ENCODE measurements around the gene VPS41. TPM values are rescaled to one million over a fixed set of nuclear protein-coding genes. Genes with fewer than 3 reads are reported as not detected.

Gene VPS41
- polyA plus RNA-seq, 1 experiment: 15.7 TPM

DNA sequence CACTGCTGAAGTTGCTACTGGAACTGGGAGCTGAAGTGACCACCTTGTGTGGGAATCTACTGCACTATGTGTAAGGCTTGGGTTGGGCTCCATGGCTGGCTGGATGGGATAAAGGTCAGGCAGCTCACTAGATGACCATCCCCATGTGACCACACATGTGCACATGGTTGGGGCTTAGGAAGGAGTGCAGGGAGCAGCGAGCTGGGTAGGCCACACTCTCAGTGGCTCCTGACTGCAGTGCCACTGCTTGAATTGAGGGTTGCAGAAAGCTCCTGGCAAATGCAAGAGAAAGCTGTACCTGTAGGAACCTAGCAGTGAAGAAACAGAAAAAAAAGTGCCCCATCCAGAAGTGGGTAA is 230.3 kb downstream of the VPS41 start:
- Histone ChIP-seq H3K27me3 (ENCODE audit: control insufficient read depth, insufficient read depth, low read length) (peaks cover 2% of the 10 kb centered on the region; the same call in 1 of the 2 replicates), H3K4me3 (ENCODE audit: low read depth, low read length) (no peak overlapping the region), H3K36me3 (ENCODE audit: control insufficient read depth, insufficient read depth, low read length) (no peaks in the 10 kb centered on the region)
- ChIA-PET POLR2A (no interaction called here), CTCF (interaction anchor here (0.6 kb wide), 1 partner anchor 257 kb away, joined by 3 read pairs; no protein-coding TSS in a partner anchor)
- DNase-seq (ENCODE audit: low read depth): no peak
- TF ChIP-seq, protein P1, sequence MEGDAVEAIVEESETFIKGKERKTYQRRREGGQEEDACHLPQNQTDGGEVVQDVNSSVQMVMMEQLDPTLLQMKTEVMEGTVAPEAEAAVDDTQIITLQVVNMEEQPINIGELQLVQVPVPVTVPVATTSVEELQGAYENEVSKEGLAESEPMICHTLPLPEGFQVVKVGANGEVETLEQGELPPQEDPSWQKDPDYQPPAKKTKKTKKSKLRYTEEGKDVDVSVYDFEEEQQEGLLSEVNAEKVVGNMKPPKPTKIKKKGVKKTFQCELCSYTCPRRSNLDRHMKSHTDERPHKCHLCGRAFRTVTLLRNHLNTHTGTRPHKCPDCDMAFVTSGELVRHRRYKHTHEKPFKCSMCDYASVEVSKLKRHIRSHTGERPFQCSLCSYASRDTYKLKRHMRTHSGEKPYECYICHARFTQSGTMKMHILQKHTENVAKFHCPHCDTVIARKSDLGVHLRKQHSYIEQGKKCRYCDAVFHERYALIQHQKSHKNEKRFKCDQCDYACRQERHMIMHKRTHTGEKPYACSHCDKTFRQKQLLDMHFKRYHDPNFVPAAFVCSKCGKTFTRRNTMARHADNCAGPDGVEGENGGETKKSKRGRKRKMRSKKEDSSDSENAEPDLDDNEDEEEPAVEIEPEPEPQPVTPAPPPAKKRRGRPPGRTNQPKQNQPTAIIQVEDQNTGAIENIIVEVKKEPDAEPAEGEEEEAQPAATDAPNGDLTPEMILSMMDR (IDR thresholded peaks at IDR 0.05; ENCODE audit: insufficient read depth, low read depth, low read length): no peak

DNA sequence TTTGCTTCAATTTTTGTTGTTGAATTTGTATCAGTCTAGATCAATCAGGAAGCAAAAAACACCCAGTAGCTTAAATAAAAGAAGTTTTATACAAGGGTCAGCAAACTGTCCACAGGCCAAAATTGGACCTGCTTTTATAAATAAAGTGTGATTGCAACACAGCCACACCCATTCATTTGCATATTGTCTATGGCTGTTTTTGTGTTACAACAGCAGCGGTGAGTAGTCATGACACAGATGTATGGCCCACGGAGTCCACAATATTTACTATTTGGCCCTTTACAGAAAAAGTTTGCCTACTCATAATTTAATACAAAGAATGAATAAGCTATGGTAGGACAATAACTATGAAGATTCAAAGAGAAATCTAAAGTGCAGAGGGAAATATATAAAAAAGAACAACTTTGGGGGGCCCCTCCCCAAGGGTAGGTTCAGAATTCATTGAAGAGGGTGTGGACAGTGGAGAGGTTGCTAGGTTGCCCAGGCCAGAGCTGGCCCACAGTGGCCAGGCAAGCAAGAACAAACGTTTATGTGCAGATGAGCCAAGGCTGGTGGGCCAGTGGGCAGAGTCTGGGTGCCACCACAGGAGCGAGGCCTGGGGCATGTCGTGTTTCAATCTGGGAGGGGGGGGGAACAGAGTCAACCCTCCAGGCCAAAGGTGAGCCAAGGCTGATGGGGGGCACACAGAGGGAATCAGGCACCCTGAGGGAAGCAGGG is 230.9 kb downstream of the VPS41 start:
- Histone ChIP-seq H3K4me3 (ENCODE audit: low read depth, low read length) (no peak overlapping the region), H3K27me3 (ENCODE audit: control insufficient read depth, insufficient read depth, low read length) (peaks cover 2% of the 10 kb centered on the region; the same call in 1 of the 2 replicates), H3K36me3 (ENCODE audit: control insufficient read depth, insufficient read depth, low read length) (no peaks in the 10 kb centered on the region)
- no peak for DNase-seq (ENCODE audit: low read depth)
- ChIA-PET CTCF (interaction anchor here (0.6 kb wide), 1 partner anchor 256 kb away, joined by 3 read pairs; no protein-coding TSS in a partner anchor), POLR2A (no interaction called here)
- TF ChIP-seq, protein P1 (IDR thresholded peaks at IDR 0.05; ENCODE audit: insufficient read depth, low read depth, low read length): no peak

DNA sequence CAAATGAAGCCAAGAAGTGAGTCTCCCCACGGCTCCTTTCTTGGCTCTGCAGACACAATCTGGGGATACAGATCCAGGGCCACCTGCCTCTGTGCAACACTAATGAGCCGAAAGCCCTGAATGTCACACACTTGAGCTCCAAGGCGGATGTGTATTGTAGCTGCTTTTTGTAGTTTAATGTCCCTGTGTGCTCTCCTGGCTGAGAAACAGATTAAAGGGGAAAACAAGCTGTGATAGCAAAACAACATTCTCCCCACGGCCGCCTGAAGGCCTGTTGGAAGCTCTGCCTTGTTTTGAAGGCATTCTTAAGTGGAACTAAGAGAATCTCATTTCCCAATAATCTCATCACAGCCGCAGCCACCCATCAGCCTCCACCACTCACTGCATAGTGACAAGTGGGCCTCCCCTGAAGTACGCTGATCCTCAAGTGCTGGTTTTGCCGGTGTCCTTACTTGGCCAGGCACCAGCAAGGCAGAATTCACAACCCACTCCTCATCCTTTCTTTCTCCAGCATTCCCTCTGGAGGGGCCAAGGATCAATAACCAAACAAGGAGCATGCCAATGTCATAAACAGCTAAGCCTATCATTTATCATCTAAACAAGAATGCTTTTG is 233.4 kb downstream of the VPS41 start:
- DNase-seq (ENCODE audit: low read depth): no peak
- H3K27me3 ChIP-seq (ENCODE audit: control insufficient read depth, insufficient read depth, low read length): peaks cover 2% of the 10 kb centered on the region; the same call in 1 of the 2 replicates
- H3K4me3 ChIP-seq (ENCODE audit: low read depth, low read length): no peak overlapping the region
- H3K36me3 ChIP-seq (ENCODE audit: control insufficient read depth, insufficient read depth, low read length): no peaks in the 10 kb centered on the region
- POLR2A ChIA-PET: no interaction called here
- CTCF ChIA-PET: interaction anchor here (1.3 to 1.5 kb wide), 2 partner anchors 16 to 307 kb away, joined by 3 read pairs; no protein-coding TSS in a partner anchor
- TF ChIP-seq, protein P1 (IDR thresholded peaks at IDR 0.05; ENCODE audit: insufficient read depth, low read depth, low read length): no peak

DNA sequence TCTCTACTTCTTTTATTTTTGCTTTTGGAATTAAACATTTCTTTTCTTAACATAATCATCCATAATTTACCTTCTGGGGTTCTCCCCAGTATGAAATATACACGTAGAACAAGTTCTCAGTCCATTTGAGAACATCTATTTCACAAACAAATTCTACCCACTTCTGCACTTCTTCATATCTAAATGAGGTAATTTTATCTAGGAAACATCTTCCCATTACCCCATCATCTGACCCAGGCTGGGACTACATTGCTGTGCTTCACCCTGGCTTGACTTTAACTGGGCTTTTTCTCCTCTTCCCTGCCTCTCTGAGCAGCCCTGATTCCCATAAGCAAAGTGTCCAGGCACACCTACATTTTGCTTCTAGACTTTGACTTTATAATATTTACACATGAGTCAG is 234.5 kb downstream of the VPS41 start:
- H3K36me3 ChIP-seq (ENCODE audit: control insufficient read depth, insufficient read depth, low read length): no peaks in the 10 kb centered on the region
- TF ChIP-seq, protein P1 (IDR thresholded peaks at IDR 0.05; ENCODE audit: insufficient read depth, low read depth, low read length): no peak
- DNase-seq (ENCODE audit: low read depth): no peak
- no peaks in the 10 kb centered on the region for H3K27me3 ChIP-seq (ENCODE audit: control insufficient read depth, insufficient read depth, low read length)
- H3K4me3 ChIP-seq (ENCODE audit: low read depth, low read length): no peak overlapping the region
- ChIA-PET POLR2A (no interaction called here), CTCF (interaction anchor here (1.3 kb wide), 1 partner anchor 14 kb away, joined by 3 read pairs; no protein-coding TSS in a partner anchor)

DNA sequence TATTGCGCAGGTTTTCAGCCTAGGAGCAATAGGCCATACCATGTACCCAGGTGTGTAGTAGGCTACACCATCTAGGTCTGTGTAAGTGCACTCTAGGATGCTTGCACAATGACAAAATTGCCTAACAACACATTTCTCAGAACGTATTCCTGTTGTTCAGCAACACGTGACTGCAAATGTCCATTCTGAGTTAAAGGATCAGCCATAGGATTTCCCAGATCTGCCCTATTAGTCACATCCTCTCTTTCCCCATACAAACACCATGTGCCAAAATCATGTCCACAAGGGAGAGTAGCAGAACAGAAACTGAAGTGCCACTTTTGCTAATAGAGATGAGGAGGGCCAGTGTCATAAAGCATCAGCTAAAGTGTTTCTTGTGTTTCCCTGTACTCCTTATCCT is 235.2 kb downstream of the VPS41 start:
- POLR2A ChIA-PET: no interaction called here
- Histone ChIP-seq H3K4me3 (ENCODE audit: low read depth, low read length) (no peak overlapping the region), H3K36me3 (ENCODE audit: control insufficient read depth, insufficient read depth, low read length) (no peaks in the 10 kb centered on the region), H3K27me3 (ENCODE audit: control insufficient read depth, insufficient read depth, low read length) (no peaks in the 10 kb centered on the region)
- DNase-seq (ENCODE audit: low read depth): peak; percentile 26
- TF ChIP-seq, protein P1 (IDR thresholded peaks at IDR 0.05; ENCODE audit: insufficient read depth, low read depth, low read length): no peak
- CTCF ChIA-PET: no interaction called here

Measured in BJ (cell line).